Astrocyte of the spinal cord (primary cell): ENCODE results near the gene DERA.
"Not testable (repeated sequence)": the region's sequence is repeated elsewhere in the genome, so short reads cannot be mapped to it uniquely, and the experiment has no call there.

Experiments
- DNase-seq: peaks from one replicate; pipeline ENCODE4 v3.0.0; 2011; ENCODE audit warnings: low read depth, low spot score
- H3K4me3 ChIP-seq: 2 replicates; pipeline ENCODE4 v1.5.1; 2011; ENCODE audit warnings: low read depth, mild to moderate bottlenecking, low read length, moderate library complexity
- in situ Hi-C: cut with HindIII; loops from 2 replicates; pipeline ENCODE4 v1.10.0; 2017; ENCODE audit warnings: low sequenced_read_pairs
- TF ChIP-seq, protein P1 (sequence below): IDR thresholded peaks from 2 replicates; pipeline ENCODE4 v1.5.1; 2012; ENCODE audit warnings: low read depth, mild to moderate bottlenecking, low read length, inconsistent platforms

Gene DERA

DNA sequence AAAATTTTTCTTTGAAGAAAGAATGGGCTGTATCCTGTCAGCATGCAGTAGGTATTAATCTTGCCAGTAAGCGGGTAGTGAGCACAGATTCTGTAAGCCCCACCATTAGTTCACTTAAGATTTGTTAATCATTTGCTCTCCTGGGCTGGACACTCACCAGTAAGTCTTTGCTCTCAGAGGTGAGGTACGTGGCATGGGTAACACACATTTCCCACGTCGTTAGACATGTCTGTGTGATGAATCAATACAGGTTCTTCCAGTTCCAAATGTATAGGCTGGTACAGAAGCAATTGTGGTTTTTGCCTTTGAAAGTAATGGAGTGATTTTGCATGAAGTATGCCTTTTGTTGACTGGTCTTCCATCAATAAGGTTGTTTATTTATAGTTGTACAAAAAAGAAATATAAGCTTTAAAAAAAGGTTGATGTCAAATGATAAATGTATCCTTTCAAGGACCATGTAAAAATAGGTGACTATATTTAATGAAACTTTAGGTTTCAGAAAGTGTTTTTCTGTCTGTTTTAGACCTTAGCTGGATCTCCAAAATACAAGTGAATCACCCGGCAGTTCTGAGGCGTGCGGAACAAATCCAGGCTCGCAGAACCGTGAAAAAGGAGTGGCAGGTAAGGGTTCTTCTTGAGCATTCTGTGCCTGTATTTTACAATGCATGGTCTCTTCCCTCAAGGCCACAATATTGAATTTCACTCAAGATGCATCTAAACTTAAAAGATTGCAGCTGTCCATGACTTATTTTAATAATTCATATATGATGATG is 45.5 kb downstream of the DERA start:
- TF ChIP-seq, protein P1, sequence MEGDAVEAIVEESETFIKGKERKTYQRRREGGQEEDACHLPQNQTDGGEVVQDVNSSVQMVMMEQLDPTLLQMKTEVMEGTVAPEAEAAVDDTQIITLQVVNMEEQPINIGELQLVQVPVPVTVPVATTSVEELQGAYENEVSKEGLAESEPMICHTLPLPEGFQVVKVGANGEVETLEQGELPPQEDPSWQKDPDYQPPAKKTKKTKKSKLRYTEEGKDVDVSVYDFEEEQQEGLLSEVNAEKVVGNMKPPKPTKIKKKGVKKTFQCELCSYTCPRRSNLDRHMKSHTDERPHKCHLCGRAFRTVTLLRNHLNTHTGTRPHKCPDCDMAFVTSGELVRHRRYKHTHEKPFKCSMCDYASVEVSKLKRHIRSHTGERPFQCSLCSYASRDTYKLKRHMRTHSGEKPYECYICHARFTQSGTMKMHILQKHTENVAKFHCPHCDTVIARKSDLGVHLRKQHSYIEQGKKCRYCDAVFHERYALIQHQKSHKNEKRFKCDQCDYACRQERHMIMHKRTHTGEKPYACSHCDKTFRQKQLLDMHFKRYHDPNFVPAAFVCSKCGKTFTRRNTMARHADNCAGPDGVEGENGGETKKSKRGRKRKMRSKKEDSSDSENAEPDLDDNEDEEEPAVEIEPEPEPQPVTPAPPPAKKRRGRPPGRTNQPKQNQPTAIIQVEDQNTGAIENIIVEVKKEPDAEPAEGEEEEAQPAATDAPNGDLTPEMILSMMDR, result no peak
- in situ Hi-C loops, result no loop called here
- no peak for DNase-seq
- no peak overlapping the region for H3K4me3 ChIP-seq

GRCh38 chr12:15962760-15963159 is 51.6 kb downstream of the DERA start:
- DNase-seq, result no peak
- H3K4me3 ChIP-seq, result no peak overlapping the region
- in situ Hi-C loops, result no loop called here
- TF ChIP-seq, protein P1, result no peak

GRCh38 chr12:15963271-15963670 is 52.1 kb downstream of the DERA start:
- in situ Hi-C loops, result no loop called here
- no peak overlapping the region for H3K4me3 ChIP-seq
- TF ChIP-seq, protein P1, result no peak
- peak; percentile 39 for DNase-seq

DNA sequence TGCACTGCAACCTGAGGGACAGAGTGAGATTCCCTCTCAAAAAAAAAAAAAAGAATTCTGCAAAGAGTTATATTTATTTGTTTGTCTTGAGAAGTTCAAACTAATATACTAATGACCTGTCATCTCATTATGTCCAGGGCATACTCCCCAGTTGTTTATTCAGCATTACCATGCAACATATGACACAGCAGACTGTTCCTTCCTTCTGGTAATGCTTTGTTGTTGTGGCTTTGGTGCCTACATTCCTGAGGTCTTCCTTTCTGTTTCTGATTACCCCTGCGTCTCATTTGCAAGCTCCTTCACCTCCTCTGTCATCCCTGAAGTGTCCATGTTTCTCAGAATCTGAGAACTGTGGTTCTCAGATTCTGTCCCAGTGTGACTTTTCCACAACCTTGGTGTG is 55.3 kb downstream of the DERA start:
- in situ Hi-C loops, result no loop called here
- no peak overlapping the region for H3K4me3 ChIP-seq
- peak; percentile 55 for DNase-seq
- TF ChIP-seq, protein P1, result no peak

- in situ Hi-C loops, DNase-seq, H3K4me3 ChIP-seq: not testable (repeated sequence)
Observed at GRCh38 chr12:15967053-15967452, 55.9 kb downstream of the DERA start.

DNA sequence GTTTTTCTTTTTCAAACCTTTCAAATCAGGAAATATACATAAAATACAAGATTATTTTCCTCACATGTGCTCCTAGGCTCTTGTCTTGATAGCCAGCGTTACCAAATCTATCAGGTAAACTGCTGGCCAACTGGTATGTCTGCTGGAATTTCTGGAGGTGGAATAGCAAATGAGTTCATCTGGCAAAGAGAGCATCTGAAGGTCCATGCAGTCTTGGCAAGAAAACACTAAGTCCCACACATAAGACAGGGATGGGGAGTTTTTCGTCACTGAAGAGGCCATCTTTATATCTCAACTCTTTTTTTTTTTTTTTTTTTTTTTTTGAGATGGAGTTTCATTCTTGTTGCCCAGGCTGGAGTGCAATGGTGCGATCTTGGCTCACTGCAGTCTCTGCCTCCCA is 60.1 kb downstream of the DERA start:
- TF ChIP-seq, protein P1, result no peak
- DNase-seq, result no peak
- in situ Hi-C loops, result no loop called here

GRCh38 chr12:15972894-15973293 is 61.8 kb downstream of the DERA start:
- no peak overlapping the region for H3K4me3 ChIP-seq
- in situ Hi-C loops, result no loop called here
- TF ChIP-seq, protein P1, result no peak
- DNase-seq, result no peak

More for the DNA sequence above, 60.1 kb downstream of the DERA start:
- no peak overlapping the region for H3K4me3 ChIP-seq
